GM21390 (cell line): ENCODE results near the gene FAM3A.

Experiments used
- ATAC-seq: cut with Tn5 transposase; IDR thresholded peaks from one replicate; pipeline ENCODE4 v1.9.1; 2021; ENCODE audit not compliant: unreplicated experiment

The FAM3A gene

DNA sequence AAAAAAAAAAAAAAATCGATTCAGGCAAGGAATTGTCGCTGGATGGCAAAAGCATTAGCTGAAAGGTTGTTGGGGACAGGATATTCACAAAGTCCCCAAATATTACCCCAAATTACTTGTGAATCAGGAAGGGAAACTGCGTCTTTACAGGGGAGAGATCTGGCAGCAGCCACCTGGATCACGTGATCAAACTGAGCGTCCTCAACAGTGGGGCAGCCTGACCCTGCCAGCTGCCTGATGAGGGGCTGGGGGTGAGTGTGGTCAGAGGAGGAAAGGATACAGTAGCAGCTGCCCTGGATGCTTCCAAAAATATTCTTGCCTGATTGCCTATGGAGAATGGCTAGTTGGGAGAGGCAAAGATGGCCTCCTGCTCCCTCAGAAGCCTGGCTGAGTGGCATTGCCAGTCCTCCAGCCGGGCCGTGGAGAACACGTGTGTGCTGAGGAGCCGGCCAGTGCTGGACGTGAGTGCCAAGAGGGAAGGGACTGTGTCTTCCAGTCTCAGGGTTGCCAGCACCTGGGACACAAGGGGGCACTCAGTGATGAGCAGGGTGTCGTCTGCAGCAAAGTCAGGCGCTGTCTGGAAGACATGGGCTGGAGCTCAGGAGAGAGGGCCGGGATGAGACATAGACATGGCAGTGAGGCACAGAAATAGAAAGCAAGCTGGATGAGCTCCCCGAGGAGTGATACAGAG lies 34.0 kb downstream of the FAM3A start:
- no peak for ATAC-seq

- no peak for ATAC-seq
Observed at GRCh38 chrX:154481195-154481594, 34.8 kb downstream of the FAM3A start.

GRCh38 chrX:154478728-154479622 lies 37.1 kb downstream of the FAM3A start, which contains the start of gene LAGE3:
Gene LAGE3, minus strand, starts transcription at chrX:154479281. Its CDS starts 366 bp downstream, at chrX:154478915.
- ATAC-seq = peak; percentile 88

- ATAC-seq = no peak
Observed at GRCh38 chrX:154477891-154478477, 38.0 kb downstream of the FAM3A start.

DNA sequence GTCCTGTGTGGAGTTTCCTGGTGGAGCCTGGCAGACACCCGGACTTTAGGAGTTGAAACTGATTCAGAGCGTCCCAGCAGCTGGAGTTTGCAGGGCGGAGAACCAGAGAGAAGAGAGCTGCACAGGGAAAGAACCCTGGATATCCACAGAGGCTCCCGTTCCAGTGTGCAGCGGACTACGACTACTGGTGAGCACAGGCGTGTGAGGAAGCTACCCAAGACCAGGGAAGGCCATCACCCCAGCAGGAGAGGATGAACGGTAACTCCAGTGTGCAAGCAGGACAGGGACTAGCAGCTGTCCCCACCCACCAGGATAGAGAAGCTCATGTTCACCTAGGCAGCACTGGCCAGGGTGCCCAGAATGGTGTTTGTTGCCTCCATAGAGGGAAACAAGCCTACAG lies 39.2 kb downstream of the FAM3A start:
- no peak for ATAC-seq

GRCh38 chrX:154473683-154474082 lies 42.3 kb downstream of the FAM3A start:
- no peak for ATAC-seq

GRCh38 chrX:154472685-154473632 lies 43.1 kb downstream of the FAM3A start:
- no peak for ATAC-seq

DNA sequence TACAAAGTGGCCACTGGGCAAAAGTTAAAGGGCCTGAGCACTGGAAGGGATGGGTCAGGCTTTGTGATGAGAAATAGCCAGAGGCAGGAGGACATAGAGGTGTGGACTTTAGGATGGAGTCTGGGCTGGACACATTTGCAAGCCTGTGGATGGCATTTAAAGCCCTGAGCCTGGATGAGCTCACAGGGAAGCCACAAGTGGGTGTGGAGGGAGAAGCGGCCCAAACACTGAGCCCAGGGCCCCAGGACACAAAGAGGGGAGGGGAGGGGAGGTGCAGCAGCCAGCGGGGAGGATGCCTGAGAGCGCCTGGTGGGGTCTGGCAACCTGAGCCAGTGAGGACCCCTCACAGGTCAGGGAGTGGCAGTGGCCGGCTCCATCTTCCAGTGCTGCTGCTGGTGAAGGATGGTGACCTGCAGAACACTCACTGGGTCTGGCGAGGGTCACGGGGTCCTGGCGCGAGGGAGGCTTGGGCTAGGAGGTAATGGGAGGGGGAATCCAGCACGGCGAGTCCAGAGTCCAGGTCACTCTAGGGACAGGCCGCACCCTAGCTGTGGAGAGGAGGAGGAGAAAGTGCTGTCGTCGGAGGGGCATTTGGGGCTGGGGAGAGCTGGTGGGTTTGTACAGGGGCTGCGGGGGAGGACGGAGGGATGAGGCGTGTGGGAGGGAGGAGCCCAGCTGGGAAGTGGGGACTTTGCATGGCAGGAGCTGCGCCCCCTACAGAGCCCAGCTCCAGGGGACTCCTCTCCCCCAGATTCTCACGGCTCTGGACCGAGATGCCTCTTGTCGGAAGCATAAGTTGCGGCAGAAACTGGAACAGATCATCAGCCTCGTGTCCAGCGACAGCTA lies 44.0 kb downstream of the FAM3A start:
- no peak for ATAC-seq

GRCh38 chrX:154470914-154471568 lies 45.0 kb downstream of the FAM3A start:
- no peak for ATAC-seq

GRCh38 chrX:154470434-154470833 lies 45.6 kb downstream of the FAM3A start:
- no peak for ATAC-seq

DNA sequence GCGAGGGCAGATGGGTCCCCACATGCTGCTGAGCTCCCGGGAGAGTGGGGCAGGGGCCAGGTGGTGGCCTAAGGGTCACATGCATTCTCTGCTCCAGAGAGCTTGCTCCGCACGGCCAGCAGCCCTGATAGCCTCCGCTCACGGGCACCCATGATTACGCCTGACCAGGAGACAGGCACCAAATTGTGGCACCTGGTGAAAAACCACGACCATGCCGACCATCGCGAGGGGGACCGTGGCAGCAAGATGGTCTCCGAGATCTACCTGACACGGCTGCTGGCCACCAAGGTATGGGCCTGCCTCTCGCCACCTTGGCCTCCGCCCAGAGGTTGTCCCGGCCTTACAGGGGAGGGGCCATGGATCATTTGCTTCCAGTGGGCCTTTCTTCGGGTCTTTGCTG lies 46.2 kb downstream of the FAM3A start:
- ATAC-seq = no peak

DNA sequence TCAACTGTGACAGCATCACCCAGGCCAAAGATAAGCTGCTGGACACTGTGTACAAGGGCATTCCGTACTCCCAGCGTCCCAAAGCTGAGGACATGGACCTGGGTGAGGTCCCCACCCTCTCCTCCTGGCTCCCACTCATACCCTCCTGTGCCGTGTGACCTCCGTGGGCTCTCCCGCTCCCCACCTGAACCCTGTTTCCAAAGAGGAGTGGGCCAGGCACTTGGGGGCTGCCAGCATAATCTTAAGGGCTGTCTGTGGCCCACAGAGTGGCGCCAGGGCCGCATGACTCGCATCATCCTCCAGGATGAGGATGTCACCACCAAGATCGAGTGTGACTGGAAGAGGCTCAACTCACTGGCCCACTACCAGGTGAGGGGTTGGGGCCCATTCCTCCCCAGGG lies 46.9 kb downstream of the FAM3A start:
- ATAC-seq = no peak

DNA sequence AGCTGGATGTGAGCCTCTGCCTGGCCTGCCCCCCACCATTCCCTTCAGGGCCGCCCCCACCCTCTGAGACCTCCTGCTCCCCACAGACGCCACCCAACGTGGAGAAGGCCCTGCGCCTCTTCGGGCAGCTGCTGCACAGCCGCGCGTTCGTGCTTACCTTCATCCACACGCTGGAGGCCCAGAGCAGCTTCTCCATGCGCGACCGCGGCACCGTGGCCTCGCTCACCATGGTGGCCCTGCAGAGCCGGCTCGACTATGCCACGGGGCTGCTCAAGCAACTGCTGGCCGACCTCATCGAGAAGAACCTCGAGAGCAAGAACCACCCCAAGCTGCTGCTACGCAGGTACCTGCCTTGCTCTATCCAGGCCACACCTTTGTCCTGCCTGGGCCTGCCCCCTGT lies 47.8 kb downstream of the FAM3A start:
- ATAC-seq = no peak

DNA sequence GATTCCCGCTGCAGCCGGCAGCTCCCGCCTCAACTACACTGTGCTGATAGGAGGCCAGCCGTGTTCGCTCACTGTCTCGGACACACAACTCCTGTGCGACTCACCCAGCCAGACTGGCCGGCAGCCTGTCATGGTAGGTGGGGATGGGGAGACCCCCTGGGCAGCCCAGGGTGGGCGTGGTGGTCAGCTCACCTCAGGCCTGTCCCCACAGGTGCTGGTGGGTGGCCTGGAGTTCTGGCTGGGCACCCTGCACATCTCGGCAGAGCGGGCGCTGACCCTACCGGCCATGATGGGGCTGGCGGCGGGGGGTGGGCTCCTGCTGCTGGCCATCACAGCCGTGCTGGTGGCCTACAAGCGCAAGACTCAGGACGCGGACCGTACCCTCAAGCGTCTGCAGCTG lies 48.5 kb downstream of the FAM3A start:
- ATAC-seq = no peak

GRCh38 chrX:154466907-154467306 lies 49.1 kb downstream of the FAM3A start:
- ATAC-seq = no peak

DNA sequence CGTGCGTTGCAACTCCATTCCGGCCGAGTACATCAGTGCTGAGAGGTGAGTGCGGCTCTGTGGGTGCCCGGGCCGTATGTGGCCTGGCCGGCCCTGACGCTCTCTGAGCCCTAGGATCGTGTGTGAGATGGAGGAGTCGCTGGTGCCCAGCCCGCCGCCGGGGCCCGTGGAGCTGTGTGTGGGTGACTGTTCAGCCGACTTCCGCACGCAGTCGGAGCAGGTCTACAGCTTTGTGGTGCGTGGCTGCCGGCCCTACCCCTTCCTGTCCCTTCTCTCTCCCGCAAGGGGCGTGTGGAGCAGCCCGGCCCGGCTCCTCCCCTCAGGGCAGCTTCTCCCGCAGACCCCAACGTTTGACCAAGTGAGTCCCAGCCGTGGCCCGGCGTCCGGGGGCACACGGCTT lies 50.0 kb downstream of the FAM3A start:
- no peak for ATAC-seq

DNA sequence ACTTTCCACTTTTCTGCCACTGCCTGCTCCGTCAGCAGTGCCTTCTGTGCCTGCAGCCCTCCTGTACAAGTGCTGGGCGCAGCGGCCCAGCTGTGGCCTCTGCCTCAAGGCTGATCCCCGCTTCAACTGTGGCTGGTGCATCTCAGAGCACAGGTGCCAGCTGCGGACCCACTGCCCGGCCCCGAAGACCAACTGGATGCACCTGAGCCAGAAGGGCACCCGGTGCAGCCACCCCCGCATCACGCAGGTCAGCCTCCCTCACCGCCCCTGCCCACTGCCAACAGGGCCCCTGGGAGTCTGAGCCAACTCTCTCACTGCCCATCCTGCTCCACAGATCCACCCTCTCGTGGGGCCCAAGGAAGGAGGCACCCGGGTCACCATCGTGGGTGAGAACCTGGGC lies 50.4 kb downstream of the FAM3A start:
- no peak for ATAC-seq

- no peak for ATAC-seq
Observed at GRCh38 chrX:154464806-154465365, 51.1 kb downstream of the FAM3A start.

GRCh38 chrX:154463611-154464220 lies 52.3 kb downstream of the FAM3A start:
- ATAC-seq = no peak
